Measurements from ENCODE around the gene PXN. TPM values are rescaled to one million over a fixed set of nuclear protein-coding genes. Genes with fewer than 3 reads are reported as not detected.
A peak's percentile ranks its signal among the peaks of the same experiment; 100 is the strongest.
"Not testable (repeated sequence)": the region's sequence is repeated elsewhere in the genome, so short reads cannot be mapped to it uniquely, and the experiment has no call there.

The PXN gene
- total RNA-seq, 1 donor from 2014 or later: 119 TPM

DNA sequence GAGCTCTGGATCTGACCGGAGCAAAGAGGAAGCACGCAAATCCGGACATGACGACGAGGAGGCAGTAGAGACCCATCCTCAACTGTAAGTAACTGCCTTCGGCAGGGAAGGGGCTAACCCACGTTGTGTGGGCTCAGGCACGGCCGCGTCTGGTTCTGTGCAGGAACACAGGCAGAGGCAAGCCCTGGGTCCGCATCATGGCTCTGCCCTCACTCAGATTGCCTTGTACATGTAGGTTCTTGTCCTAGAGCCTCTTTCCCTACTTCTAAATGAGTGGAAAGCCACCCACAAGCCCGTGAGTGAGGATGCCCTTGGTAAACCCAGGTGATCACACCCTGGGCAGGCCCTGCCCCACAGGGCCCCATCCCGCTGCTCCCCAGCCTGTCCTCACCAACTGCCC is 55.7 kb downstream of the PXN start:
- no peak for DNase-seq (ENCODE audit: low spot score)

DNA sequence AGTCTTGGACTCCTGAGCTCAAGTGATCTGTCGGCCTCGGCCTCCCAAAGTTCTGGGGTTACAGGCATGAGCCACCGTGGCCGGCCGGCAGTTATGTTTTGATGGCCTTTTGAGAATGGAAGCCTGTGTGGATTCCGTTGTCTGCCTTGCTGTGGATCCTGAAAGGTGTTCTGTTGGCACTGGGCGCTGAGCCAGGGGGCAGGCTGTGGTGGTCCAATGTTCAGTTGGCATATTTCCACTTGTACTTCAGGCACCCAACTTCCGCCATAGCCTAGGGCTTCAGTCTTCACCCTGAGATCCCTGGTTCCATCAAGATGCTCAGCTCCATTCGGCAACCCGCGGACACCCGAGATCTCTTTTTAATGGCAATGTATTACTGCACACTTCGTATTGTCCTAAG is 58.3 kb downstream of the PXN start:
- no peak for DNase-seq (ENCODE audit: low spot score)

- DNase-seq (ENCODE audit: low spot score): not testable (repeated sequence)
Measured at GRCh38 chr12:120206781-120207180, 58.7 kb downstream of the PXN start.

DNA sequence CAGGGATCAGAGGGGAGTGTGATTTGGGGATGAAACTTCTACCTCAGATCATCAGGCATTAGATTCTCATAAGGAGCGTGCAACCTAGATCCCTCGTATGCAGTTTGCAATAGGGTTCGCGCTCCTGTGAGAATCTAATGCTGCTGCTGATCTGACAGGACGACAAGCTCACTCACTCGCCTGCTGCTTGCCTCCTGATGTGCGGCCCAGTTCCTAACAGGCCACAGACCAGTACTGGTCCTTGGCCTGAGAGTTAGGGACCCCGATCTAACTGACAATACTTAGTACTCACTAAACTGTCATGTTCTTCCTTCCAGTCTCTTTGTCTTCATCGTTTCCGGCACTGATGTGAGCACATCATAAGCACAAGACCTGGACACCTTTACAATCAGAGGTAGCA is 59.3 kb downstream of the PXN start:
- no peak for DNase-seq (ENCODE audit: low spot score)

DNA sequence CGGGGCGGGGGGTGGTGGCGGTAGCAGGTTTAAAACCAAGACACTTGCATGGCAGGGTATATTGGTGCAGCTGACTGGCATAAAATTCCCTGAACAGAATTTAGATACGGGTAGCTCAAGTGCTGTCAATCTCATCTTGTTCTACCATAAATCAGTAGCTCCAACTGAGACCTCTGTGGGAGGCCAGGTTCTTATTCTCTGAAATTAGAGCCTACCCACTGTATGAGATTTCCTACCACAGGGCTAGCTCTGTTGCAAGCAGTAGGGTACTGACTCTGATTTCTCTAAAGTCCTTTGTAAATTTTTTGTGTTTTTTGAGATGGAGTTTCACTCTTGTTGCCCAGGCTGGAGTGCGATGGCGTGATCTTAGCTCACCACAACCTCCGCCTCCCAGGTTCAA is 61.4 kb downstream of the PXN start:
- DNase-seq (ENCODE audit: low spot score): no peak

DNA sequence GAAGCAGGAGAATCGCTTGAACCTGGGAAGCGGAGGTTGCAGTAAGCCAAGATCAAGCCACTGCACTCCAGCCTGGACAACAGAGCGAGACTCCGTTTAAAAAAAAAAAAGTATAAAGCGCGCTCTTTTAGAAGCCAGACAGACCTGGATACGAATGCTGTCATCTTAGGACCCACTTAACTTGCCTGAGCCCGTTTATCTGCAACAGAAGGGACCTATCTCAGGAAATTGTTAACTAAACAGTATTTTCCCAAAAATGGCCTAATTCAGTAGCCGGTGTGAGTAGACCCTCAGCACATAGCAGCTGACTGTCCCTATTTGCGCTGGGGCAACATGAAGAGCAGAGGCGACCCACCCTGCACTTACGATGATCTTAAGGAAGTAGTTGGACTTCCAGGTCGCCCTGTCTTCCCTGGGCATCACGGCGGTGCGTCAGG is 65.1 kb downstream of the PXN start:
- no peak for DNase-seq (ENCODE audit: low spot score)

DNA sequence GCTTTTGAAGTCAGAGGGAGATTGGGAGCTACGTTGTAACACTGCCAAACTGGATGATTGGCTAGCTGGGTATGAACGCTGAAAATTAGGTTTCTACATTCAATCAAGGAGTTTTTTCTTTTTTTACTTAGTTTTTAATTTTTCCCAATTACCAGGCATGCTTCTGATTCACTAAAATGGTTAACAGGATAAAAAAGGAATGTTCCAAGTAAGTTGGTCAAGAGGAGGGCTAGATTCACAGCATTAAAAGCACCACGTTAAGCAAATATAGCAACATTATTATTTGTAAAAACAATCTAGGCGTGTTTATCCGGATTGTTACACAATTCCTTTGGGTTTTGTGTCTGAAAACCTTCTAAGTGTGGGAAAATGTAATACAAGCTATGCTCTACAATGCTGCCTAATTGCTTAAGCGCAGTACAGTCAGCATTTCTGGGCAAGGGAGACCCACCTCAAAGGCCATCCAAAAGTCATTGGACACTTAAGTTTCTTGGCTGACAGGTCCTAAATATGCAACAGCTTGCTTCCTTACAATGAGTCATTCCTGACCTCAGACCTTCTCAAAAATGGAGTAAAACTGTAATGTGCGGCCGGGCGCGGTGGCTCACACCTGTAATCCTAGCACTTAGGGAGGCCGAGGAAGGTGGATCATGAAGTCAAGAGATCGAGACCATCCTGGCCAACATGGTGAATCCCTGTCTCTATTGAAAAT is 65.8 kb downstream of the PXN start:
- DNase-seq (ENCODE audit: low spot score): no peak

DNA sequence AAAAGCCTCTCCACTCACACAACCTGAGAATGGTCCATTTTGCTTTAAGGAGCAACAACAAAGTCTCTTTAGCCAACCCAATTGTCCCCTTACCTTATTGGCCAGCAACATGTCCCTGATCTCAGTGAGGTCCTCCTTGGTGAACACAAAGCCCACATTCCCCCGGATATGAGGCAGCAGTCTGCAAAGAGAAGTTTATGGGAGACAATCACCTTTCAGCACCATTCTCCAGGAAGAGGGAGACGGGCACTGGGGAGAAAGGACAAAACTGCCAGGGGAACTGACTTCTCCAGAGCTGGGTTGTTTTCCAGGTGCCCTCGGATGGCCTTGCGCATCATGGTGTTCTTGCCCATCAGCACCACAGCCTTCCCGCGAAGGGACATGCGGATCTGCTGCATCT is 66.5 kb downstream of the PXN start:
- DNase-seq (ENCODE audit: low spot score): no peak

GRCh38 chr12:120197542-120197887 is 68.0 kb downstream of the PXN start:
- DNase-seq (ENCODE audit: low spot score): no peak

DNA sequence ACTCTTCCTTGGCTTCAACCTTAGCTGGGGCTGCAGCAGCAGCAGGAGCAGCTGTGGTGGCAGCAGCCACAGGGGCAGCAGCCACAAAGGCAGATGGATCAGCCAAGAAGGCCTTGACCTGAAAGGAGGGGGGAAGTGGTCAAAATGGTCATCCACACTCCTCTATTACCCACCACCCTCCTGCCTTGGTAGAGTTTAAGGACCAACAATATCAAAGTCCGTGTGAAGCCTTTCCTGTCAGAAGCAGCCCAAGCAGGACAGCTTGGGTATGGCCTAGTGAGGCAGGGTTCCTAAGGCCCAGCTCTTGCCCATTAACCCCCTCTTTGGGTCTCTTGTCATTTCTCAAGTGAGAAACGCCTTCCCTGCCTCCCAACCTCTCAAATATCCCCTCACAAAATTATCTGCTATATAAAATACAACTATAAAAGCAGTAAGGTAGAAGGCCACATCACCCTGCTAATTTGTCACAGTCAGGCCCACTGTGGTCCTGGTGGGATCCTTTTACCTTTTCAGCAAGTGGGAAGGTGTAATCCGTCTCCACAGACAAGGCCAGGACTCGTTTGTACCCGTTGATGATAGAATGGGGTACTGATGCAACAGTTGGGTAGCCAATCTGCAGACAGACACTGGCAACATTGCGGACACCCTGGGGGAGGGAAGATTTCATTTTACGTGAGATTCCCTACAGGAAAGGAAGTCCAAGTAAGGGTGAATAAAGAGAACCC is 68.6 kb downstream of the PXN start:
- DNase-seq (ENCODE audit: low spot score): not testable (repeated sequence)

- DNase-seq (ENCODE audit: low spot score): no peak
Measured at GRCh38 chr12:120196363-120196762, 69.2 kb downstream of the PXN start.

- DNase-seq (ENCODE audit: low spot score): peak; percentile 75
Measured at GRCh38 chr12:120194534-120195395, 70.8 kb downstream of the PXN start, which contains the start of gene GCN1. Gene GCN1 (minus strand): TSS chr12:120194715. CDS start chr12:120194697, 18 bp downstream.

GRCh38 chr12:120194226-120194533 is 71.3 kb downstream of the PXN start:
- DNase-seq (ENCODE audit: low spot score): no peak

DNA sequence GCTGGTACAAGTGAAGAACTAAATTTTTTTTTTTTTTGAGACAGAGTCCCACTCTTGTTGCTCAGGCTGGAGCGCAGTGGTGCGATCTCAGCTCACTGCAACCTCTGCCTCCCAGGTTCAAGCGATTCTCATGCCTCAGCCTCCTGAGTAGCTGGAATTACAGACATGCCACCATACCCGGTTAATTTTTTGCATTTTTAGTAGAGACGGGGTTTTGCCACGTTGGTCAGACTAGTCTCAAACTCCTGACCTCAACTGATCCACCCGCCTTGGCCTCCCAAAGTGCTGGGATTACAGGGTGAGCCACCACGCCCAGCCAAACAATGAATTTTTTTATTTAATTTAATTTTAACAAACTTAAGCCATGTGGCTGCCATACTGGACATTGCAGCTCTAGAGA is 72.2 kb downstream of the PXN start:
- not testable (repeated sequence) for DNase-seq (ENCODE audit: low spot score)

DNA sequence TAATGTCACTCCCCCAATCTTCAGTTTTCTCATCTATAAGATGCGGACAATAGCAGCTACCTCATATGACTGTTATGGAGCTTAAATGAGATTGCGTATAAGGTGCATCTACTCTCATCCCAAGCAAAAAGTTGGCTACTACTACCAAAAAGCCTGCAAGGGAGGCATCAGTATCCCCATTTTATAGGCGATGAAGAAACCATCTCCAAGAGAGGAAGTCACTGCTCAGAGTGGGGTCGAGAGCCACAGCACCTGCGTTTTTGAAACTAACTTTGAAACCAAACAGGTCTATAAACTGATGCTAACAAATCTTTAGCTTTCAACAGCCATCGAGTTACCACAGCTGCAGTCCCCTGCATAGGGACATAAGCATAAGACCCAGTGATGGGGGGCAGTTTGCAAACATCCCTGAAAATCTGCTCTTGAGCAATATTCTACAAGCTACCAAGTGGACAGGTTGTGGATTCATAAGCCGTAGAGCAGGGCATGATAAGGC is 74.5 kb downstream of the PXN start:
- DNase-seq (ENCODE audit: low spot score): no peak

GRCh38 chr12:120190386-120190785 is 75.1 kb downstream of the PXN start:
- no peak for DNase-seq (ENCODE audit: low spot score)

DNA sequence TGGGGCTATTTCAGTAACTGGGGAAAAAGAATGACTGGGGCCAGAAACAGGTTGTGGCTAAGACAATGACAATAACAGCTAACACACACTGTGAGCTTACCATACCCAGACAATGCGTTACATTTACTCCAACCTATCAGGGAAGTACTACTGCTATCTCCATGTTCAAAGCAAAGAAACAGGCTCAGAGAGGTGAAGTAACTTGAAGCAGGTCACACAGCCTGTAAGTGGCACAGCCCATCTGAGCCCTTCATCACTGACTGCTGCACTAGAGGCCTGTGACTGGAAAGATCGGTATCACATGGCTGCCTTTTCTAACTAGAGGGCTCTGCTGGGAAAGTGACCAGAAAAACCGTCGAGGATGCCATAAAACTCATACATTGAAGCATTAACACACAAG is 78.9 kb downstream of the PXN start:
- no peak for DNase-seq (ENCODE audit: low spot score)

DNA sequence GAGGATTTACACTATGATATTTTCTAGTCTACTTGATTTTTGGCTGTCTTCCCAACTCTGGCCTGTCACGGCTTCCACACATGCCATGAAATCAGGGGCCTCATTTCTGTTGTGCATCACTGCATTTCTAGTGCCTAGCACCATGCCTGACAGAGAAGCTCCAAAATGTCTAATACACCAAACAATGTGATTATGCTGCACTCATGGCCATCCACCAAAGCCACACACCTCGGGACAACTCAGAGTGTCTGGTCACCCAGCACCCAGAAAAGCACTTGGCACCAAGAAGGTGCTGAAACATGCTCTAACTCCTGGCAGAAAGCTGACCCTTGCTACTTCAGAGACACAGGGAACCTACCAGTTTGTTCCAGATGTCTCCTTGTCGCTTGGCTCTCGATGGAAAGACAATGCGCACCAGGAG is 82.3 kb downstream of the PXN start:
- DNase-seq (ENCODE audit: low spot score): no peak

DNA sequence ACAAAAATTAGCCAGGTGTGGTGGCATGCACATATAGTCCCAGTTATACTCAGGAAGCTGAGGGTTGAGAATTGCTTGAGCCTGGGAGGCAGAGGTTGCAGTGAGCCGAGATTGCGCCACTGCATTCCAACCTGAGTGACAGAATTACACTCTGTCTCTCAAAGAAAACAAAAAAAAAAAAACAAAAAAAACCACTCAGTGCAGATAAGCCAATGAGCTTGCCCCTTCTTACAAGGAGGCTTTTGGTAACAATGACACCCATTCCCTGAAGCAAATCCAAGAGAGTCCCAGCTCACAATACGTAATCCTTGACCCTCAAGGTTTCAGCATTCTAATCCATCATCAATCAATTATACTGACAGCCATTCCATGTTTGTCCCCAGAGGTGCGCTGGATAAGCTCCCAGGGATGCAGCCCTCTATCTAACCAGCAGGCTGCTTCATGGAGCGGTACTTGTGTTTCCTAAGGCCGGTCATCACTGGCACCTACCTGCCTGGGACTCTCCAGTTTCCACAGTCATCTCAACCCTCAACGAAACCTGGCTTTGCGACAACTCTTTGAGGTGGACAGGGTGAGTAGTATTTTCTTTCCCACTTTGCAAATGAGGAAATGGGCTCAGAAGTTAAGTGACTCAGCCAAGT is 83.4 kb downstream of the PXN start:
- no peak for DNase-seq (ENCODE audit: low spot score)

DNA sequence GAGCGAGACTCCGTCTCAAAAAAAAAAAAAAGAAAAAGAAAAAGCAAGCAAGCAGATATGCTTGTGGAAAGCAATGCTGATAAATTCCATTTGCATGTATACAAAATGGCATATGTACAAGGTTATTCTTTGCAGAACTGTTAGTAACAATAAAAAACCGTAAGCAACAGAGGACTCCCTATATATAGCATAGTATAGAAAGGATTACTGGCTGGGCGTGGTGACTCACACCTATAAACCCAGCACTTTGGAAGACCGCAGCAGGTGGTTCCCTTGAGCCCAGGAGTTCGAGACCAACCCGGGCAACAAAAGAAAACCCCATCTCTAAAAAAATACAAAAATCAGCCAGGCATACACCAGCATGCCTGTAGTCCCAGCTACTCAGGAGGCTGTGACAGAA is 84.6 kb downstream of the PXN start:
- DNase-seq (ENCODE audit: low spot score): no peak

- DNase-seq (ENCODE audit: low spot score): no peak
Measured at GRCh38 chr12:120175537-120175936, 90.0 kb downstream of the PXN start.

DNA sequence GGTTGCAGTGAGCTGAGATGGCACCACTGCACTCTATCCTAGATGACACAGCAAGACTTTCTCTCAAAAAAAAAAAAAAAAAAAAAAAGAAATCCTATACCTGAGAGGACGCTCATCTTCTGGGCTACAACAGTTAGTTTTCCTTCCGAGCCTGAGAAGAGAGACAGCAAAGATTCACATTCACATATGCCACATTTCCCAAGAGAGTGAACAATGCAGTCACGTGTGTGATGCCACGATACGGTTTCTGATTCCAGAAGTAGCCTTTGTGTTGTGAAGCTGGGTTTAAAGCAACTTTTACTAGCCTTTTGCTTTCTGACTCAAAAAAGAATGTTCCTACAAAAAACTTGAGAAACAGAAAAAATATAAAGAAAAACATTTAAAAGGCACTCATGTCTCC is 90.5 kb downstream of the PXN start:
- no peak for DNase-seq (ENCODE audit: low spot score)

Data from mucosa of gallbladder (tissue), 1 donor.